Upper lobe of left lung (tissue), 4 donors: Measurements from ENCODE around the gene PFKL.

ENCODE experiments used
- EP300 ChIP-seq, 4 donors: sonication (generic); formaldehyde crosslinking; IDR thresholded peaks; one replicate each; pipeline ENCODE4 v1.5.1; 2017; ENCODE audit warnings: antibody characterized with exemption in 4 of 4, control low read depth in 2 of 4
- POLR2A ChIP-seq, 4 donors: fragments of 450-650 bp; IDR thresholded peaks; one replicate each; pipeline ENCODE4 v1.5.1; 2016 to 2017; ENCODE audit warnings: antibody characterized with exemption in 4 of 4, mild to moderate bottlenecking in 2 of 4
- POLR2AphosphoS5 ChIP-seq, 2 donors: sonication (generic); formaldehyde crosslinking; IDR thresholded peaks; one replicate each; pipeline ENCODE4 v1.5.1; 2017; ENCODE audit warnings: antibody characterized with exemption in 2 of 2
- TF ChIP-seq, protein P1 (sequence below), 6 experiments: fragments of 450-650 bp in 4 of 6; fragments of 200-600 bp in 2 of 6; sonication (generic) in 2 of 6; IDR thresholded peaks; one replicate each; pipeline ENCODE4 v1.5.1; 2016 to 2019; ENCODE audit warnings: antibody characterized with exemption in 6 of 6

DNA sequence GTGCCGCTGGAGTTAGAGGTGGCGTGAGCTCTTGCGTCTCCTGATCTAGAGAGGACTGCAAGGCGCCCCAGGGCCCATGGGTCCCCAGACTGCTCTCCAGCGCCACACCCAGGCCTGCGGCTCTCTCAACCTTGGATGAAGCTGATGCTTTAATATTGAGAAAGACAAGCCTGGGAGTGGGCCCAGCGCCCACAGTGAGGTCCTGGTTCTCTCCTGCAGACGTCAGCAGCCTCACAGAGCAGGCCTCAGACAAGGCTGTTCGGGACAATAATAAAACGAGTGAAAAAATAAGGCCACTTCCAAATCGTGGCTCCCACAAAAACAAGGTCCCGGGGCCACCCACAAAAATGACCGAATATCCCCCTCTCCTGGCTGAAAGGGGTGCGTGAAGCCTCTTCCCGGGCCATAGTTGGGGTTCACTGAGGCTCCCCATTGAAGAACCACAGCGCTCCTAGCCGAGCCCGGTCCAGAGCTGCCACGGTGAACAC is 32.2 kb upstream of the PFKL start:
- TF ChIP-seq, protein P1, sequence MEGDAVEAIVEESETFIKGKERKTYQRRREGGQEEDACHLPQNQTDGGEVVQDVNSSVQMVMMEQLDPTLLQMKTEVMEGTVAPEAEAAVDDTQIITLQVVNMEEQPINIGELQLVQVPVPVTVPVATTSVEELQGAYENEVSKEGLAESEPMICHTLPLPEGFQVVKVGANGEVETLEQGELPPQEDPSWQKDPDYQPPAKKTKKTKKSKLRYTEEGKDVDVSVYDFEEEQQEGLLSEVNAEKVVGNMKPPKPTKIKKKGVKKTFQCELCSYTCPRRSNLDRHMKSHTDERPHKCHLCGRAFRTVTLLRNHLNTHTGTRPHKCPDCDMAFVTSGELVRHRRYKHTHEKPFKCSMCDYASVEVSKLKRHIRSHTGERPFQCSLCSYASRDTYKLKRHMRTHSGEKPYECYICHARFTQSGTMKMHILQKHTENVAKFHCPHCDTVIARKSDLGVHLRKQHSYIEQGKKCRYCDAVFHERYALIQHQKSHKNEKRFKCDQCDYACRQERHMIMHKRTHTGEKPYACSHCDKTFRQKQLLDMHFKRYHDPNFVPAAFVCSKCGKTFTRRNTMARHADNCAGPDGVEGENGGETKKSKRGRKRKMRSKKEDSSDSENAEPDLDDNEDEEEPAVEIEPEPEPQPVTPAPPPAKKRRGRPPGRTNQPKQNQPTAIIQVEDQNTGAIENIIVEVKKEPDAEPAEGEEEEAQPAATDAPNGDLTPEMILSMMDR (IDR thresholded peaks at IDR 0.05), result peak in 1 of 6 experiments; percentile 10
- TF ChIP-seq POLR2AphosphoS5 (IDR thresholded peaks at IDR 0.05), result no peak
- no peak for TF ChIP-seq POLR2A (IDR thresholded peaks at IDR 0.05)
- no peak for TF ChIP-seq EP300 (IDR thresholded peaks at IDR 0.05)
